Heart left ventricle (tissue), 16 donors: ENCODE measurements around the gene CHAC2. TPM values are rescaled to one million over a fixed set of nuclear protein-coding genes. Genes with fewer than 3 reads are reported as not detected.

Experiments used
- ATAC-seq, 4 donors: fragments of 200-7000 bp; cut with Tn5 transposase; one replicate each; pipeline ENCODE4 v1.9.1; 2020 to 2022; ENCODE audit warnings: moderate library complexity in 4 of 4, mild to moderate bottlenecking in 3 of 4, moderate number of reproducible peaks in 1 of 4
- DNase-seq, 5 donors: peaks; one replicate each; pipeline ENCODE4 v3.0.0-alpha.2; 2020
- H3K27ac ChIP-seq, 12 donors: fragments of 200-600 bp; sonication (generic) in 4 of 12; one replicate each; pipeline versions ENCODE4 v1.5.0 to v1.8.0; 2016 to 2022; ENCODE audit warnings: mild to moderate bottlenecking in 2 of 12
- H3K27me3 ChIP-seq, 9 donors: fragments of 200-600 bp; sonication (generic) in 2 of 9; one replicate each; pipeline versions ENCODE4 v1.5.1 to v1.8.0; 2016 to 2022; ENCODE audit warnings: mild to moderate bottlenecking in 3 of 9
- H3K36me3 ChIP-seq, 9 donors: fragments of 200-600 bp; sonication (generic) in 2 of 9; one replicate each; pipeline versions ENCODE4 v1.5.0 to v1.8.0; 2018 to 2022; ENCODE audit warnings: mild to moderate bottlenecking in 2 of 9
- H3K4me1 ChIP-seq, 12 donors: fragments of 200-600 bp; sonication (generic) in 4 of 12; one replicate each; pipeline versions ENCODE4 v1.5.0 to v1.8.0; 2016 to 2022; ENCODE audit warnings: mild to moderate bottlenecking in 3 of 12
- H3K4me3 ChIP-seq, 12 donors: fragments of 200-600 bp; sonication (generic) in 4 of 12; one replicate each; pipeline versions ENCODE4 v1.5.0 to v1.8.0; 2017 to 2022; ENCODE audit warnings: mild to moderate bottlenecking in 9 of 12, moderate library complexity in 4 of 12
- H3K9me3 ChIP-seq, 12 donors: fragments of 200-600 bp; sonication (generic) in 4 of 12; one replicate each; pipeline versions ENCODE4 v1.5.0 to v1.8.0; 2016 to 2022; ENCODE audit warnings: mild to moderate bottlenecking in 1 of 12
- POLR2A ChIP-seq, 2 donors: fragments of 450-650 bp; IDR thresholded peaks; one replicate each; pipeline ENCODE4 v1.6.1; 2017; ENCODE audit warnings: antibody characterized with exemption in 2 of 2, mild to moderate bottlenecking in 2 of 2, moderate library complexity in 2 of 2
- WGBS, 4 donors: extraction: QIAGEN DNeasy Blood & Tissue Kit in 2 of 4; methylation state at CpG; one replicate each; pipeline versions ENCODE4 v1.1.5 to v1.1.7; 2013 to 2018; 5-methylcytosine and 5-hydroxymethylcytosine counted together
- intact Hi-C, 10 donors: fragments of 100-400 bp; cut with DNase I; formaldehyde crosslinking; loops; one replicate each; pipeline versions ENCODE4 v1.11.1 to v1.14.2; 2022
- polyA plus RNA-seq, 2 donors: library from polyadenylated mRNA; stranded (reverse); fragments of 200-250 nt; gene quantifications; one replicate each; pipeline ENCODE4 v1.2.3, GENCODE V29; 2013
- total RNA-seq, 9 donors: library from RNA; depleted of rRNA in 2 of 9; stranded (reverse); fragments of >200 nt in 2 of 9; fragmentation: NEBNext Ultra II Directional in 3 of 9; extraction: Animal tissue kit (Norgen Biotek cat#: 25700) in 3 of 9; gene quantifications; one replicate each; pipeline versions ENCODE4 v1.1.0 to v1.2.4, GENCODE V29; 2016 to 2023
- TF ChIP-seq, protein P1 (sequence below), 12 donors: fragments of 200-600 bp; sonication (generic) in 4 of 12; IDR thresholded peaks; one replicate each; pipeline versions ENCODE4 v1.5.0 to v1.8.0; 2018 to 2022; ENCODE audit warnings: antibody characterized with exemption in 12 of 12, mild to moderate bottlenecking in 5 of 12
- donor health status: ischemic (EF 13 %, LVEDD 7.1; RV severe dilation, severe dysfunction).
- donor health status: healthy with polysubstance abuse.
- donor health status: DM: no; HTN: yes; CAD: no.
- donor health status: DM: no; HTN: no; CAD: no.
- donor health status: ischemic (EF 25% LVEDD 6.9; RV normal size, moderate dysfunction).
- donor health status: ischemic (EF 25% LVEDD 5.7; RV mildly dilated, moderate dysfunction).
- donor health status: healthy.
- donor health status: DM: yes; HTN: yes; CAD: no.
- donor health status: ischemic (EF 35%, LVEDD 5.7; RV mildly dilated, moderate dysfunction).
- donor health status: nonischemic (EF 11% LVEDD 7.7; RV severe dilation, severe dysfunction).
- donor health status: DM: yes; HTN: yes; CAD: no.
- donor health status: PGD.
- donor health status: ischemic (EF 29% LVEDD 5.4; RV normal size, mild dysfunction).
- donor health status: nonischemic (EF 23%, LVEDD 6.1; RV moderate dilation, normal function).

Gene CHAC2
- total and polyA plus RNA-seq, 11 donors, result 1.4 to 10.1 (median 3.2) TPM

DNA sequence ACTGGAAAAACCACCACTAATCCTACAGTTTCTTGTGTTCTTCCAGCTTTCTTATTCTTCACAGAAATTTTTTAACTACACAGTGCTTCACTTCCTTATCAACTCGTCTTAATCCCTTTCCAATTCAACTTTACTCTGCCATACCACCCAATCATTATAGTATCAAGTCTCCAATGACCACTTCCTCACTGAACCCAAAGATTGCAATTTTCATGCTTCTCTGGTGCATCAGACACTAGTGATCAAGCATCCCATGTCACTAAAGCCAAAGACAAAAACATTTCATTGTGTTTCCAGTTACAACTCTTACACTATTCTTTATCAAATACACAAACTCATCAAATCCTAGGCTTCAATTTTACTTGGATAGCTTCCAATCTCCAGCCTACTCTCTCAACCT lies 9.5 kb downstream of the CHAC2 start:
- Histone ChIP-seq H3K27ac (no peak overlapping the region), H3K4me1 (no peaks in the 10 kb centered on the region), H3K4me3 (no peak overlapping the region), H3K27me3 (no peaks in the 10 kb centered on the region), H3K36me3 (peaks cover 0 to 28% (median 3%) of the 10 kb centered on the region in 9 donors), H3K9me3 (no peaks in the 10 kb centered on the region)
- DNase-seq (no peak), ATAC-seq (no peak)
- intact Hi-C loops, result no loop called here
- 56 to 66% (median 62%) methylated on average over 1 of the region's 1 CpG for WGBS, 4 donors
- TF ChIP-seq, protein P1, sequence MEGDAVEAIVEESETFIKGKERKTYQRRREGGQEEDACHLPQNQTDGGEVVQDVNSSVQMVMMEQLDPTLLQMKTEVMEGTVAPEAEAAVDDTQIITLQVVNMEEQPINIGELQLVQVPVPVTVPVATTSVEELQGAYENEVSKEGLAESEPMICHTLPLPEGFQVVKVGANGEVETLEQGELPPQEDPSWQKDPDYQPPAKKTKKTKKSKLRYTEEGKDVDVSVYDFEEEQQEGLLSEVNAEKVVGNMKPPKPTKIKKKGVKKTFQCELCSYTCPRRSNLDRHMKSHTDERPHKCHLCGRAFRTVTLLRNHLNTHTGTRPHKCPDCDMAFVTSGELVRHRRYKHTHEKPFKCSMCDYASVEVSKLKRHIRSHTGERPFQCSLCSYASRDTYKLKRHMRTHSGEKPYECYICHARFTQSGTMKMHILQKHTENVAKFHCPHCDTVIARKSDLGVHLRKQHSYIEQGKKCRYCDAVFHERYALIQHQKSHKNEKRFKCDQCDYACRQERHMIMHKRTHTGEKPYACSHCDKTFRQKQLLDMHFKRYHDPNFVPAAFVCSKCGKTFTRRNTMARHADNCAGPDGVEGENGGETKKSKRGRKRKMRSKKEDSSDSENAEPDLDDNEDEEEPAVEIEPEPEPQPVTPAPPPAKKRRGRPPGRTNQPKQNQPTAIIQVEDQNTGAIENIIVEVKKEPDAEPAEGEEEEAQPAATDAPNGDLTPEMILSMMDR (IDR thresholded peaks at IDR 0.05), result no peak
- TF ChIP-seq POLR2A (IDR thresholded peaks at IDR 0.05), result no peak

DNA sequence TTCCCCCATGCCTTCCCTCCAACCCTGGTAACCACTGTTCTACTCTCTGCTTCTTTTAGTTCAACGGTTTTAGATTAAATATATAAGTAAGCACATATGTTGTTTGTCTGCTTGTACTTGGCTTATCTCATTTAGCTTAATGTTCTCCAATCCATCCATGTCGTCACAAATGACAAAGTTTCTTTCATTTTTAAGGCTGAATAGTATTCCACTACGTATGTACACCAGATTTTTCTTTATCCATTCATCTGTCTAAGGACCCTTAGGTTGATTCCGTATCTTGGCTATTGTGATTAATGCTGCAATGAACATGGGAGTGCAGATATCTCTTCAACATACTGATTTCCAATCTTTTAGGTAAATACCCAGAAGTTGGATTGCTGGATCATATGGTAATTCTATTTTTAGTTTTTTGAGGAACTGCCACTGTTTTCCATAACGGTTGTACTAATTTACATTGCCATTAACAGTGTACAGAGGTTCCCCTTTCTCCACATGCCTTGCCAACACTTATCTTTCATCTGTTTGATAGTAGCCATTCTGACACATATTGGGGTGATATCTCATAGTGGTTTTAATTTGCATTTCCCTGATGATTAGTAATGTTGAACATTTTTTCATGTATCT lies 11.0 kb downstream of the CHAC2 start:
- ATAC-seq, result no peak
- Histone ChIP-seq H3K27me3 (no peaks in the 10 kb centered on the region), H3K27ac (no peak overlapping the region), H3K36me3 (peaks cover 0 to 28% (median 3%) of the 10 kb centered on the region in 9 donors), H3K4me3 (no peak overlapping the region), H3K9me3 (no peaks in the 10 kb centered on the region), H3K4me1 (peaks cover 0 to 4% (median 0%) of the 10 kb centered on the region in 12 donors)
- intact Hi-C loops, result no loop called here
- 75 to 87% (median 85%) methylated on average over 5 of the region's 5 CpGs for WGBS, 4 donors
- TF ChIP-seq, protein P1 (IDR thresholded peaks at IDR 0.05), result no peak
- no peak for TF ChIP-seq POLR2A (IDR thresholded peaks at IDR 0.05)
- DNase-seq, result no peak

DNA sequence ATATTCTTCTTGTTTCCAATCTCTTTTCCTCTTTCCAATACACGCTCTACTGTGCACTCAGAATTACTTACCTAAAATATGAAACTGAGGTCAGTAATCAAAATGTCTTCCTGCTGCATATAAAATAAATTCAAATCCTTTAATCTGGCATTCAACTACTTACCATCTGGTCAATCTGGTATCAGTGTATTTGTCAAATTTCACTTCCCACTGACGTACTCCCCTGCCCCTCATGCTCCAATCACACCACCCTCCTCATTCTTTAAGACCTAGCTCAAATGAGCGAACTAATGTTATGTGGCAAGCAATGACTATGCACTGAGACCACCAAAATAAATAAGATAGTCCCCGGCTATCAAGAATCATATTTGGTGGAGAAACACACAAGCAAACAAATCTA lies 12.5 kb downstream of the CHAC2 start:
- WGBS, 4 donors, result 94 to 96% (median 95%) methylated on average over 4 of the region's 4 CpGs
- peaks cover 0 to 21% (median 3%) of the 10 kb centered on the region in 9 donors for H3K36me3 ChIP-seq

DNA sequence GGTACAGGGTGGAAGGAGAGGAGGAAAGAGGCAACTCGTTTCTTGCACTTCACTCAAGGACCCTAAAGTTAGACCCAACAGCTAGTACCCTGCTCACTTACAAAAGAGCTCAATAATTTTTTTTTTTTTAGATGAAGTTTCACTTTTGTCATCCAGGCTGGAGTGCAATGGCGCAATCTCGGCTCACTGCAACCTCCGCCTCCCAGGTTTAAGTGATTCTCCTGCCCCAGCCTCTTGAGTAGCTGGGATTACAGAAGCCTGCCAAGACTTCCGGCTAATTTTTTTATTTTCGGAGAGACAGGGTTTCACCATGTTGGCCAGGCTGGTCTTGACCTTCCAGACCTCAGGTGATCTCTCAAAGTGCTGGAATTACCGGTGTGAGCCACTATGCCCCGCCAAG lies 15.1 kb downstream of the CHAC2 start:
- TF ChIP-seq POLR2A (IDR thresholded peaks at IDR 0.05), result no peak
- TF ChIP-seq, protein P1 (IDR thresholded peaks at IDR 0.05), result no peak
- Histone ChIP-seq H3K9me3 (no peaks in the 10 kb centered on the region), H3K27ac (no peak overlapping the region), H3K4me1 (peaks cover 0 to 32% (median 14%) of the 10 kb centered on the region in 12 donors), H3K36me3 (peaks cover 0 to 15% (median 3%) of the 10 kb centered on the region in 9 donors), H3K27me3 (no peaks in the 10 kb centered on the region), H3K4me3 (no peak overlapping the region)
- ATAC-seq (no peak), DNase-seq (no peak)
- 67 to 77% (median 72%) methylated on average over 8 of the region's 8 CpGs for WGBS, 4 donors
- intact Hi-C loops, result no loop called here

More for the DNA sequence above, 12.5 kb downstream of the CHAC2 start:
- Histone ChIP-seq H3K9me3 (no peaks in the 10 kb centered on the region), H3K27me3 (no peaks in the 10 kb centered on the region), H3K27ac (no peak overlapping the region), H3K4me3 (no peak overlapping the region), H3K4me1 (peaks cover 0 to 17% (median 5%) of the 10 kb centered on the region in 12 donors)
- ATAC-seq (no peak), DNase-seq (no peak)
- TF ChIP-seq, protein P1 (IDR thresholded peaks at IDR 0.05), result no peak
- no peak for TF ChIP-seq POLR2A (IDR thresholded peaks at IDR 0.05)
- intact Hi-C loops, result no loop called here
